RPMI8226 (cell line): ENCODE data around the gene ZNF329.

Source experiments
- DNase-seq: peaks from one replicate; pipeline ENCODE4 v3.0.0-alpha.2; 2015

ZNF329 gene

GRCh38 chr19:58118979-58119733, 31.4 kb downstream of the ZNF329 start:
- DNase-seq: no peak

- DNase-seq: no peak
Observed at GRCh38 chr19:58117841-58118575, 32.6 kb downstream of the ZNF329 start.

DNA sequence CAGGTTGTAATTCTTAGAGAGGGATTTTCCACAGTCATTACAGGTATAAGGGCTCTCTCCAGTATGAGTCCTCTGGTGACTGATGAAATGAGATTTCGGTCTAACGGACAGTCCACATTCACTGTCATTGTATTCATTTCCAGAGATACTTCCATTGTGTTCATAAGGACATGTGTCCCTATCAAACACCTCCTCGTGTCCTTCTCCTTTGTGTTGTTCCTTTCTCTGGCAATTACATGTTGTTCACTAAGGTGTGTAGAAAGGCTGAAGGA, 42.1 kb downstream of the ZNF329 start:
- DNase-seq: no peak

DNA sequence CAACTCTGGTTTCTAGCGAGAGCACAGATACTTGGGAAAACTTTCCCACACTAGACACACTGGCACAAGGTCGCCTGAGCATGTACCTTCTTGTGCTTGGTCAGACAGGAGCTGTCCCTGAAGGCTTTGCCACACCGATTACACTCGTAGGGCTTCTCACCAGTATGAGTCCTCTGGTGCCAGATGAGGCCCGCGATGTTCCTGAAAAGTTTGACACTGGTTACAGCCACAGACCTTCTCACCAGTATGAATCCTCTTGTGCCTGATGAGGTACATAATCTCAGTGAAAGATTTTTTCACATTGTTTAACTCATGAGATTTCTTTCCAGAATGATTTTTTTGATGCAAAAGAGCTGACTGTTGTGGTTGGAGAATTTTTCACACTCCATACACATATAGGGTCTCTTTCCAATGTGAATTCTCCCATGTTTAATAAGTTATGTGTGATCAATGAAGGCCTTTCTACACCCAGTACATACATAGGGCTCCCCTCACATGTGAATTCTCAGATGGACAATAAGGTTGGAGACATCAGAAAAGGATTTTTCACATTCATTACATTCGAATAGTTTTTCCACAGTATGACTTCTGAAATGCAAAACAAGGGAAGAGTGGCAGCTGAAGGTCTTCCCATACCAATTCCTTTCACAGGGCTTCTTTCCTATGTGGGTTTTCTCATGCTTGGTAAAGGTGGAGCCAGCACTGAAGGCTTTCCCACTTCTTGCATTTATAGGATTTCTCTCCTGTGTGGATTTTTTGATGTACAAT, 42.6 kb downstream of the ZNF329 start:
- no peak for DNase-seq

DNA sequence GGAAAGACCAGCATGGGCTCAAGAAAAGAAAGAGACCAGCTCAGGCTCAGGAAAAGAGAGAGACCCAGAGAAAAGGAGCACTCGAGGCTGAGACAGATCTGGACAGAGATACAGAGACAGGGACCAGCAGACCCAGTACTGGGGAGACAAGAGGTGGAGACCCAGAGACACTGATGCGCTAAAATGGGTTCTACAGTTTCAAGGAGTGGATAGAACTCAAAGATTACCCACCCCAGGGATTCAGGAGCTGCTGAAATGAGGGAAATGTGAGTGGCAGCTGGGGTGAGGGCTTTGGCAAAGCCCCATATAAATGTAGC, 51.9 kb downstream of the ZNF329 start:
- no peak for DNase-seq

DNA sequence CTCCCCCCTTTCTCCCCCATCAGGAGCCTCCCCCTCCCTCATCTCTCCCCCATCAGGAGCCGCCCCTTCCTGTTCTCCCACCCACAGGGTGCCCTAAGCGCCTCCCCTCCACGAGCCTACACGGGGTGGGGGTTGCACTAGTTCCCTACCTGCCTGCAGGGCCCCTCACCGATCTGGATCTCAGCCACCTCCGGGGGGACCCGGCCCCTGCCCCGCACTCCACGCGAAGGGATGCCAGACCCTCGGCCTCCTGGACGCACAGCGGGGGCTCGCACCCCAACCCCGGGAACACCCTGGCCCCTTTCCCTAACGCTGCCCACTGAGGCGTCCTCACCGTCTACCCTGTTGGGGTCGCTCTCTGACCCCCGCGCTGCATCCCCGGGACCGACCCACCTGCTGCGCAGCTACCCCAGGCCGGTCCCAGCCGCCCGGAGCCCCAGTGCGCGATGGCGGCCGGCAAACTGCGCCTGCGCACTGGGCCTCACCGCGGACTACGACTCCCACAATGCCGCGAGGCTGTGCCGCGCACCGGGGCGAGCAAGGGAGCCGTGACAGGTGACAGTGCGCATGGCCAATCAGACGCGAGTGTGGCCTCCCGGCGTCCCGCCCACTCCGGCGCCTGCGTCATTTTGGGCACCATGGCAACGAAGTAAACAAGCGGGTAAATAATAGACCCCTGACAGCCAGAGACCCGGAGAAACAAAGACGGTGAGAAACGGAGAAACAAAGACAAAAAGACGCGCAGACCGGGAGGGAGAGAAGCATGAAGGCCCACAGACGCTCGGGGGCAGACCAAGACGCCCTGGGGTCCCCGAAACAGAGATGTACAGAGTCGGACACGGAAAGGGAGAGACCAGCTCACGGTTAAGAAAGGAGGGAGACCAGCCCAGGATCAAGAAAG, 52.6 kb downstream of the ZNF329 start, which contains the start of gene ZSCAN18:
ZSCAN18 (minus strand) TSS at position 451 of the 901 bp plus-strand sequence. CDS start 7,964 bp downstream, outside the sequence.
- DNase-seq: peak; percentile 90

DNA sequence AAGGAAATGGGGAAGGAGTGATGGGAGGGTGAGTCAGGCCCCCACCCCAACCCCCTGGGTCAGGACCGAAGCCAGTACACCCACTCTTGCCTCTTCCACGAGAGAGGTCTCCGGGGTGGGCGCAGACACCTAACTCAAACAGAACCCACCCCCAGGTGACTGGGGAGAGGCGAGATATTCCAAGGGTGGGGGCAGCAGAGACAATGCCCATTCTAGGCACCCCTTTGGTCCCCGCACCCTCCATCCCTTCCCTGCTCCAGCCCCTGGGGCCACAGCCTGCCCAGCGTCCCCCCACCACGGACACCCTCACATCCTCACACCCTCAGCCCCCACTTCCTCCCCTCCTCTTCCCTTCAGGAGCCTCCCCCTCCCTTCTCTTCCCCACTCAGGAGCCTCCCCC, 53.2 kb downstream of the ZNF329 start:
- DNase-seq: no peak

DNA sequence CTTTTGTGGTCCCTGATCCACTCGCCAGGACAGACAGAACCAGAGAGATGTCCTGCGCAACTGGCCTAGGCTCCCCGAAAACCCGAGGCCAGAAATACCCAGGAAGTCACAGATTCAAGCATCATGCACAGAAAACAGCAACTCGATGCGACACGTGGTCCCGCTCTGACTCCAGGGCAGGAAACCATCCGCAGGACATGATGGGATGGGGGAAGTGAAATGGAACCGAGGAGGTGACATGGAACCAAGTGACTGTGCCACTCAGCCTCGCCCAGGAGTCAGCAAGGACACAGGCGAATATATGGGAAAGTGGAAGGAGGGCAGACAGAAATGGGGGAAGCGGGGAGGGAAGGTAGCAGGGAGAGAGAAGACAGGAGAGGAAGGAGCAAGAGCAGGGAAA, 53.7 kb downstream of the ZNF329 start:
- no peak for DNase-seq

DNA sequence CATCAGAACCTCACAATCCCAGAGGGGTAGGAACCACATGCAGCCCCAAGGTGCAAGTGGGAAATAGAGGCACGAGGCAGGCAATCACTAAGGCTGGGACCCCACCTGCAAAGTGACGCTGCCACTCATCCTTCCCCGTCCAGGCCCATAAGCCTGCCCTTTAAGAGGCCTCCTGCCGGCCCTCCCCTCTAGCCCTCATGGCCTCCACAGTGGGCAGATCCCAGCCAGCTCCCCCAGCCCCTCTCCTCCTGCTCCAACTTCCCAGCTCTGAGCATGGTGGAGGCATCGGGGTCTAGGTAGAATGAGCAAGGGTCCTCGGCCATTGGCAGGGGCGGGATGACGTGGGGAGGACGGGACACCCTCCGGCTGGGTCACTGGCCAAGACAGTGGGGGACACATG, 55.3 kb downstream of the ZNF329 start:
- no peak for DNase-seq

DNA sequence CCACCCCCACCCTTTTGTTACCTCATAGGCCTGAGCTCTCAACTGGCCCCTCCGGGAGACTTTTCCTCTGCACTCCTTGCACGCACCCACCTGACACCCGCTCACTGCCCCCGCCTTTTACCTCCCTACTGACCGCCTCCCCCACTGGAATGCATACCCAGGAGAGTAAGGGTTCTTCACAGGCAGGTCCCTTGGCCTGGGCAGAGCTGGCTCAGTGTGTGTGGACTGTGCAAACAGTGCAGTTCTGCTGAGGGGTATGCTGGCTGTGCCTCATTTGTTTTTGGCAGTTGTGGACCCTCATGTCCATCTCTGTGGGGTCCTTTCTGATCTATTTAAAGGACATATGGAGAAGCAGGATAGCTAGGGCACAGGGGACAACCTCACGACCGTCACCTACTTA, 57.5 kb downstream of the ZNF329 start:
- DNase-seq: no peak

DNA sequence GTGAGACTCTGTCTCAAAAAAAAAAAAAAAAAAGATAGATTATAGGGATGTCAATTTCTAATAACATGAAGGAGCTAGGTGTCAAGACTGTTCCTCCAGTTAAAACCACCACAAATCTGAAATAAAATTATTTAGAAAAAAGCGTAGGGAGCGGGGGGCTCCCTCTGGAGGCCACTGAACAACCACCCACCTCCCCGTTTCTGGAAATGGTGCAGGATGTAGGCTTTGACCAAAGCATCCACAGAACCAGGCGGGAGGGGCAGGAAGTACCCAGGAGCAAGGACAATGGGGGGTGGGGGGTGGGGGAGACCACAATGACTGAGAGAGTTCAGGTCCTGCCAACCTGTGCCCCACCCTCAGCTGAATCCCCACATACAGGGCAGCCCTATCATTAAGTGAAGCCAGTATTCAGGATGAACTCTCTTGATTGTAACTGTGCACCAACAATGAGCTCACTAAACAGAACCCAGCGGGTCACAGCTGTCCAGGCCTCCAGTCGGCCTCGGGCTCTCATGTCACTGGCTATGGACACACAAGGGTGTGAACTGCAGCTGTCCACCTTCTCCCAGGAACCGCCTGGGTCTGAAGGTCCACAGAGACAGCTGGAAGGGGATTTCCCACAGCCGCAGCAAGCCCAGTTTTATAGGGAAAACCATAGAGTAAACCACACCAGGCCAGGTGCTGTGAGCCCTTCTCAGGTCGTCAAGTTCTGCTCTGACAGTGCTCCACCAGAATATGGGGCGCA, 59.2 kb downstream of the ZNF329 start:
- no peak for DNase-seq

GRCh38 chr19:58089846-58090245, 60.7 kb downstream of the ZNF329 start:
- DNase-seq: no peak

GRCh38 chr19:58088521-58089052, 62.0 kb downstream of the ZNF329 start:
- DNase-seq: no peak

DNA sequence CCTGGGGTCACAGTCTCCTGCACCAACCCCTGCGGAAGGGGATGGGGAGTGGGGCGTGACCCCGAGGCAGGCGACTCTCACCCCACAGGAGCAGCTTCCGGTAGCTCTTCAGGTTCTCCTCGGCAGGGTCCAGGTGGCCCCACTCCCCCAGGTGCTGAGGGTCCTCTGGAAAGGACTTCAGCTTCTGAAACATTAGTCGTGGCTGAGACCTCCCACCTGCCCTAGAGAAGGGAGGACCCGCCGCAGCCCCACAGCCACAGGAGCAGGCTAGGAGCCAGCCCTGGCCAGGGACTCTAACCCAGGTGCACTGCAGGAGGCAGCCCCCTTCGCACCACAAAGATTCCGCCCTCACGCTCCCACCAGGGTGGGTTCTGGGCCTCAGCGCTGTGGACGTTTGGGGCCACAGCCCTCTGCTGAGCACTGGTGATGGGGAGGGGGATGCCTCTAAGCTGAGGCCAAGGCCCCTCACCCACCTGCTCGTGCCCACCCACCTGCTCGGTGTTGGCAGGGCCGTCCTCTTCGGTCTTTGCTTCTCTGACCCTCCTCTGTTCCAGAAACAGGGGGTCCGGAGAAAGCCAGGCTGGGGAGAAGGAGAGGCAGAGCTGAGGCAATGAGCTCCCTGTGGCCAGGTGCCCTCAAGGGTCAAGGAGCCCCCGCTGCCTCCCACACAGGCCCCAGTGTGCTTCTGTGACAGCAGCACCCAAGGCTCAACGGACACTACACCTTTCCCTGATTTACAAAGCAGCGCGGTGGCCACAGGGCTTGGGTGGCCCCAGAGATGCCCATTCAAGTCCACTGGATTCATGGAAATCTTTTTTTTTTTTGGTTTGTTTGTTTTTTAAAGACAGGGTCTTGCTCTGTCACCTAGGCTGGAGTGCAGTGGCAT, 63.5 kb downstream of the ZNF329 start:
- no peak for DNase-seq

DNA sequence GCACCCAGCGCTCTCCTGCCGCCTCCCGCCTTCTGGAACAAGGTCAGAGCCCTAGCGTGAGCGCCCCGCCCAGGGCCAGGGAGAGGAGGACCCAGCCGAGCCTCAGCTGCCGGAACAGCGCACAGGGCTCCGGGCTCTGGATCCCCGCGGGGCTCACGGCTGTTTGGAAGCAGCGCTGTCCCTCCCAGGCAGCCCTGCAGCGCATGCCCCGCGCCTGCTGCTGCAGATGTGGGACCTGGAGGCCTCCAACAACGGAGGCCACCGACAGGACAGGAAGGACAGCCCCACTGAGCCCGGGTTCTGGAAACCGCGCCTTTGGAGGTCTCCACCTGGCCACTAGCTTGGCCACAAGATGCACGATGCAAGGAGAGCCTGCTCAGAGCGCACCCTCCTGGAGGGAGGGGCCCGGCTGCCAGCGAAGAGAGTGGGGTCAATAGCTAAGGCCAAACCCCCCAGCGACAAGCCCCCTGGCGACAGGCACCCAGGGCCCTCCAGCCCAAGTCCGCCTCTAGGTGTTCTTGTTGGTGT, 65.2 kb downstream of the ZNF329 start:
- no peak for DNase-seq

DNA sequence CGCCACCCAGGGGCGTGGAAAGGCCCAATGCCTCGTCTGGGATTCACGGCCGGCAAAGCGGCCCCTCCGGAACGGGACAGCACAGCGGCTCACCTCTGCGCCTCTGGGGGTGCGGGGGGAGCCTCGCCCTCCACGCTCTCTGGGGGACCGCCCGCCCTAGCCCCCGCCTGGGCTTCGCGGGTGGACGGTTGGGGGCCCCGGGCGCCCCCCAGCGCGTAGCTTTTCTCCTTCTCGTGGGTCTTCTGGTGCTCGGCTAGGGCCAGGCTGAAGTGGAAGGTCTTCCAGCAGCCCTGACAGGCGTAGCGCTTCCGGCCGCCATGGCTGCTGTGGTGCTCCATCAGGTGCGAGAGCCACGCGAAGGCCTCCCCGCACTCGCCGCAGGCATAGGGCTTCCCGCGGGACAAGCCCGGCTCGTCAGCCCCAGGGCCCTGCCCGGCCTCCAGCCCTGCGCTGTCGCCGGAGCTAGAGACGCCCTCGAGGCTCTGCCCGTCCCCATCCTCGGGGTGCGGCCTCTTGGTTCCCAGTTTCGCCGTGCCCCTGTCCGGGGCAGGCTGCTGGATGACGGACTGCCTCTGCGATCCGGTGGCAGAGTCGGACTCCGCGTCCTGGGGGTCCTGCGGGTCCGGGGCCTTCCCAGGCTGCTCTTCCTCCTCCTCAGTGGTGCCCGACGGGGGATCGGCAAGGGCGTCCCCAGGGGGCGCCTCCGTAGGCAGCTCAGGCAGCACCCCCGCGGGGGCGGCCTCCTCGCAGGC, 65.8 kb downstream of the ZNF329 start:
- DNase-seq: no peak

DNA sequence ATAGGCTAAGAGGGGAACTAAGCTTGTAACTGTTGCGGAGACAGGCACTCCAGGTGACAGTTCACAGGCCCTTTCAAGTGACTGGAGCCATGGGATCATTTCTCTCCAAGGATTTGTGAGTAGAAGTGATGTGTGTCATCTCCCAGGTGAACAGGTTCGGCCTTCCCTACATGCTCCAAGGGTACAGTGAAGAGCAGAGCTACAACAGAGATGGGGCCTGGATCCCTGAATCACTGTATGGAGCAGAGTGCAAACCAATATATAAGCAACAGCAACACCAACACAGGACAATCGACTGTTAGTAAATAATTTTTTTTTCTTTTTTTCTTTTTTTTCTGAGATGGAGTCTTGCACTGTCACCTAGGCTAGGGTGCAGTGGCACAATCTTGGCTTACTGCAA, 67.6 kb downstream of the ZNF329 start:
- no peak for DNase-seq

DNA sequence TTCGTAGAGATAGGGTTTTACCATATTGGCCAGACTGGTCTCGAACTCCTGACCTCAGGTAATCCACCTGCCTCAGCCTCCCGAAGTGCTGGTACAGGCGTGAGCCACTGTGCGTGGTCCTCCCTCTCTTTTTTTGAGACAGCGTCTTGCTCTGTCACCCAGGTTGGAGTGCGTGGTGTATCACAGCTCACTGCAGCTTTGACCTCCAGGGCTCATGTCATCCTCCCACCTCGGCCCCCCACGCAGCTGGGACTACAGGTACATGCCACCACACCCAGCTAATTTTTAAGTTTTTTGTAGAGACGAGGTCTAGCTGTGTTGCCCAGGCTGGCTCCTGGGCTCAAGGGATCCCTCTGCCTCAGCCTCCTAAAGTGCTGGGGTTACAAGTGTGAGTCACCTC, 70.8 kb downstream of the ZNF329 start:
- no peak for DNase-seq
